BLaER1 (cell line): ENCODE results near the gene PRKCSH.

Source experiments
- H3K27ac ChIP-seq: shearing (Covaris generic); formaldehyde crosslinking; 2 replicates; pipeline ENCODE4 v1.8.1; 2022
- H3K27me3 ChIP-seq: shearing (Covaris generic); formaldehyde crosslinking; 2 replicates; pipeline ENCODE4 v1.8.1; 2022
- H3K36me3 ChIP-seq: shearing (Covaris generic); formaldehyde crosslinking; 2 replicates; pipeline ENCODE4 v1.8.1; 2022
- H3K4me1 ChIP-seq: shearing (Covaris generic); formaldehyde crosslinking; 2 replicates; pipeline ENCODE4 v1.8.1; 2022
- H3K4me2 ChIP-seq: shearing (Covaris generic); formaldehyde crosslinking; 2 replicates; pipeline ENCODE4 v1.8.1; 2022
- H3K4me3 ChIP-seq: shearing (Covaris generic); formaldehyde crosslinking; 2 replicates; pipeline ENCODE4 v1.8.1; 2022
- H3K9ac ChIP-seq: shearing (Covaris generic); formaldehyde crosslinking; 2 replicates; pipeline ENCODE4 v1.8.1; 2022
- H3K9me3 ChIP-seq: shearing (Covaris generic); formaldehyde crosslinking; 2 replicates; pipeline ENCODE4 v1.8.1; 2022
- H4K20me1 ChIP-seq: shearing (Covaris generic); formaldehyde crosslinking; 2 replicates; pipeline ENCODE4 v1.8.1; 2022
- Cebpa-rat ChIP-seq: shearing (Covaris generic); IDR thresholded peaks from 2 replicates; pipeline ENCODE4 v1.8.1; 2022

PRKCSH gene

DNA sequence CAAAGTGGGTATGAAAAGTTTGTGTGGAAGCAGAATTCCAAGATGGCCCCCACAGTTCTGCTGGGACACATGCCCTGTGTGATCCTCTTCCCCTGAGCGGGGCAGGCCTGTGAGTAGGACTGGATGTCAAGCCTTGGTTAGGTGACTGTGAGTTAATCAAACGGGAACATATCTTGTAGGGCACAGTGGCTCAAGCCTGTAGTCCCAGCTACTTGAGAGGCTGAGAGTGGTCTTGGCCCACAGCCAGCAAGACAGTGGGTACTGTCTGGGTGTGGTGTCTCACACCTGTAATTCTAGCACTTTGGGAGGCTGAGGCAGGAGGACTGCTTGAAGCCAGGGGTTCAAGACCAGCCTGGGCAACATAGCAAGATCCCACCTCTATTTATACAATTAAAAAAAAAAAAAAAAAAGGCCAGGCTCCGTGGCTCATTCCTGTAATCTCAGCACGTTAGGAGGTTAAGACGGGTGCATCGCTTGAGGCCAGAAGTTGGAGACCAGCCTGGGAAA, 63.8 kb downstream of the PRKCSH start:
- Histone ChIP-seq H3K4me2 (no peak overlapping the region), H3K27ac (no peak overlapping the region), H4K20me1 (peaks cover 16% of the 10 kb centered on the region; the same call in 1 of the 2 replicates), H3K4me1 (peaks cover 2% of the 10 kb centered on the region), H3K27me3 (no peaks in the 10 kb centered on the region), H3K36me3 (peaks cover 56% of the 10 kb centered on the region), H3K9ac (no peak overlapping the region), H3K9me3 (no peaks in the 10 kb centered on the region), H3K4me3 (no peak overlapping the region)
- no peak for TF ChIP-seq Cebpa-rat

DNA sequence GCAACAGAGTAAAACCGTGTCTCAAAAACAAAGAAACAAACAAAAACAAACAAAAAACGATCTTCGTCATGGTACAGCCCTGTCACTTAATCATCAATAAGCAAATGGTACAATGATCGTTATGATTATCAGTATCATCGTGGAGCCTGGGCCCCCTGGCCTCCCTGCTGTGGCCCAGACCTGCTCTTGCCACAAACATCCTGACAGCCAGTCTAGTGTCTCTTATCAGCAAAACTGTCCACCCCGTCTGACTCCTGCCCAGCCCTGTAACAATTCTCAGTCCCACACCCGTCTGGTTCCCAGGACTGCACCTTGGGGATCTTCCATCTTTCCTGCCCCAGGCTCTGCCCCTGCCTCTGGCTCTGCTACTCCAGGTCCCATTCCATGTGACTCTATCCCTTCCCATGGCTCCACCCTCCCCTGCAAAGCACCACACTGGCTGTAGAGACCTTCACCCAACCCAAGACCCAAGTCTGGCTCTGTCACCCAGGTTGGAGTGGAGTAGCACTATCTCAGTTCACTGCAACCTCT, 64.5 kb downstream of the PRKCSH start:
- H3K4me2 ChIP-seq, result no peak overlapping the region
- peaks cover 9% of the 10 kb centered on the region for H3K4me1 ChIP-seq
- peaks cover 49% of the 10 kb centered on the region for H3K36me3 ChIP-seq

More for the DNA sequence above, 64.5 kb downstream of the PRKCSH start:
- Histone ChIP-seq H3K4me3 (no peak overlapping the region), H3K9me3 (no peaks in the 10 kb centered on the region), H3K9ac (no peak overlapping the region), H3K27me3 (no peaks in the 10 kb centered on the region), H3K27ac (no peak overlapping the region), H4K20me1 (peaks cover 16% of the 10 kb centered on the region; the same call in 1 of the 2 replicates)
- TF ChIP-seq Cebpa-rat, result no peak
